Suprapubic skin (tissue), 4 donors: Measurements from ENCODE around the gene AVL9. TPM values are rescaled to one million over a fixed set of nuclear protein-coding genes. Genes with fewer than 3 reads are reported as not detected.

Experiments used
- DNase-seq, 2 donors: peaks; one replicate each; pipeline ENCODE4 v3.0.0-alpha.2; 2019; ENCODE audit warnings: low spot score in 2 of 2
- H3K27ac ChIP-seq: fragments of 200-600 bp; sonication (generic); one replicate; pipeline ENCODE4 v1.5.1; 2019
- H3K27me3 ChIP-seq: fragments of 200-600 bp; sonication (generic); one replicate; pipeline ENCODE4 v1.5.1; 2019
- H3K36me3 ChIP-seq: fragments of 200-600 bp; sonication (generic); one replicate; pipeline ENCODE4 v1.5.1; 2019
- H3K4me1 ChIP-seq: fragments of 200-600 bp; sonication (generic); one replicate; pipeline ENCODE4 v1.5.1; 2019
- H3K4me3 ChIP-seq: fragments of 200-600 bp; sonication (generic); one replicate; pipeline ENCODE4 v1.5.1; 2019; ENCODE audit warnings: mild to moderate bottlenecking
- H3K9me3 ChIP-seq: fragments of 200-600 bp; sonication (generic); one replicate; pipeline ENCODE4 v1.5.1; 2019
- EP300 ChIP-seq: sonication (generic); formaldehyde crosslinking; IDR thresholded peaks from one replicate; pipeline ENCODE4 v1.6.1; 2017; ENCODE audit warnings: antibody characterized with exemption
- POLR2A ChIP-seq, 2 donors: fragments of 450-650 bp; IDR thresholded peaks; one replicate each; pipeline ENCODE4 v1.6.1; 2017; ENCODE audit warnings: antibody characterized with exemption in 2 of 2, mild to moderate bottlenecking in 2 of 2, moderate library complexity in 2 of 2
- POLR2AphosphoS5 ChIP-seq, 3 donors: sonication (generic); formaldehyde crosslinking; IDR thresholded peaks; one replicate each; pipeline ENCODE4 v1.6.1; 2017; ENCODE audit warnings: antibody characterized with exemption in 3 of 3
- WGBS: methylation state at CpG from one replicate; pipeline ENCODE4 v1.1.5; 2018; 5-methylcytosine and 5-hydroxymethylcytosine counted together
- total RNA-seq, 4 donors: library from RNA; depleted of rRNA; stranded (reverse); fragments of >200 nt; gene quantifications; one replicate each; pipeline ENCODE4 v1.1.0, GENCODE V29; 2016
- TF ChIP-seq, protein P1 (sequence below), 2 donors: fragments of 200-600 bp in 1 of 2; fragments of 450-650 bp in 1 of 2; sonication (generic) in 1 of 2; IDR thresholded peaks; one replicate each; pipeline ENCODE4 v1.5.1; 2016 to 2019; ENCODE audit warnings: antibody characterized with exemption in 2 of 2, mild to moderate bottlenecking in 1 of 2, moderate library complexity in 1 of 2

Gene AVL9
- total RNA-seq, 4 donors from 2014 or later: 22.5 to 42.2 (median 24.8) TPM

DNA sequence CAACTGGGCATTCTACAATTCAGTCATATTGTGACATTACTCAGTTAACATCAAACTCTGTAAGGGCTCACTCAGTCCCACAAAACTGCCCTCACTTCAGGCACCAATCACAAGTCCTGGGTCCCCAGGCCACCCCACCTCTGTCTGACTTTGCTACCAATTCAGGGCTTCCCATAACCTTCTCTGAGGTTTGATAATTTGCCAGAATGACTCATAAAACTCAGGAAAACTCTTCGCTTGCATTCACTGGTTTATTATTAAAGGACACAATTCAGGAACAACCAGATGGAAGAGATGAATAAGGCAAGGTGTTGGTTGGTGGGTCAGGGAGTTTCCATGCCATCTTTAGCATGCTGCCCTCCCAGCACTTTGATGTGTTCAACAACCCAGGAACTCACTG lies 41.3 kb downstream of the AVL9 start:
- Histone ChIP-seq H3K4me1 (peaks cover 12% of the 10 kb centered on the region), H3K36me3 (peaks cover 6% of the 10 kb centered on the region), H3K9me3 (no peaks in the 10 kb centered on the region), H3K4me3 (no peak overlapping the region), H3K27me3 (no peaks in the 10 kb centered on the region), H3K27ac (no peak overlapping the region)
- no peak for DNase-seq
- 0% methylated on average over 1 of the region's 1 CpG for WGBS
- TF ChIP-seq EP300 (no peak), POLR2A (IDR thresholded peaks at IDR 0.05) (no peak), POLR2AphosphoS5 (IDR thresholded peaks at IDR 0.05) (no peak)
- TF ChIP-seq, protein P1, sequence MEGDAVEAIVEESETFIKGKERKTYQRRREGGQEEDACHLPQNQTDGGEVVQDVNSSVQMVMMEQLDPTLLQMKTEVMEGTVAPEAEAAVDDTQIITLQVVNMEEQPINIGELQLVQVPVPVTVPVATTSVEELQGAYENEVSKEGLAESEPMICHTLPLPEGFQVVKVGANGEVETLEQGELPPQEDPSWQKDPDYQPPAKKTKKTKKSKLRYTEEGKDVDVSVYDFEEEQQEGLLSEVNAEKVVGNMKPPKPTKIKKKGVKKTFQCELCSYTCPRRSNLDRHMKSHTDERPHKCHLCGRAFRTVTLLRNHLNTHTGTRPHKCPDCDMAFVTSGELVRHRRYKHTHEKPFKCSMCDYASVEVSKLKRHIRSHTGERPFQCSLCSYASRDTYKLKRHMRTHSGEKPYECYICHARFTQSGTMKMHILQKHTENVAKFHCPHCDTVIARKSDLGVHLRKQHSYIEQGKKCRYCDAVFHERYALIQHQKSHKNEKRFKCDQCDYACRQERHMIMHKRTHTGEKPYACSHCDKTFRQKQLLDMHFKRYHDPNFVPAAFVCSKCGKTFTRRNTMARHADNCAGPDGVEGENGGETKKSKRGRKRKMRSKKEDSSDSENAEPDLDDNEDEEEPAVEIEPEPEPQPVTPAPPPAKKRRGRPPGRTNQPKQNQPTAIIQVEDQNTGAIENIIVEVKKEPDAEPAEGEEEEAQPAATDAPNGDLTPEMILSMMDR (IDR thresholded peaks at IDR 0.05): no peak

DNA sequence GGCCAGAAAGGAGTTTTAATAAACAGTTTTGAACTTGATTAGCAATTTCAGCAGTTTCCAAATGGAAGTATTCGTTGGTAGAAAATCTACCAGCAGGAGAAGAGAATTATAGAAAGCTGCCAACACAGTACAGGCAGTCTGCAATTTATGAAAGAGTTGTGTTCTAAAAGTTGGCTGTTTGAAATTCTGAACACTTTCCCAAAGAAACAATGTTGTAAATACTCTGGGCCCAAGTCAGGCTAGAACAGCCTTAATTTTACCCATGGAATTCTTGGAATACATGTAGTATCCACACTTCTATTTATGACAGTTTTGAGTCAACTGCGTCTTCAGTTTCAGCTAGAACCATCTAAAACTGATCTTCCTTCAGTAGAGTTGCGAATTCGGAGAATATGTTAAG lies 42.5 kb downstream of the AVL9 start:
- H3K27ac ChIP-seq: no peak overlapping the region
- H3K4me3 ChIP-seq: no peak overlapping the region
- 56% methylated on average over 4 of the region's 4 CpGs for WGBS
- DNase-seq: no peak
- no peaks in the 10 kb centered on the region for H3K9me3 ChIP-seq
- TF ChIP-seq POLR2A (IDR thresholded peaks at IDR 0.05) (no peak), POLR2AphosphoS5 (IDR thresholded peaks at IDR 0.05) (no peak), EP300 (no peak)
- TF ChIP-seq, protein P1 (IDR thresholded peaks at IDR 0.05): no peak
- no peaks in the 10 kb centered on the region for H3K27me3 ChIP-seq
- H3K36me3 ChIP-seq: no peaks in the 10 kb centered on the region
- H3K4me1 ChIP-seq: peaks cover 12% of the 10 kb centered on the region

DNA sequence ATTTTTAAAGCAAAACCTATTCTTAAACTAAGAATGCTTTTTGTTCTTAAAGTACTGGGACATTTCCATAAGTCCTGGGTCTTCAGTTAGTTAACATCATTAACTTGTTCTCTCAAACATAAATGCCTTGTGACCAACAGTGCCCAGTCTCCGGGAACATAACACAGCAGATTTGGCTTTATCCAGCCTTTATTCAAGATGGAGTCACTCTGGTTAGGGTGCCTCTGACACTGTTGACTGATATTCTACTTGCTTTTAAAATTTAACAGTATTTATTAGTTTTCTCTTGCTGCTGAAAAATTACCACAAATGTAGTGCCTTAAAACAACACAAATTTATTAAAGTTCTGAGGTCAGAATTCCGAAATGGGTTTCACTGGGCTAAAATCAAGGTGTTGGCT lies 44.1 kb downstream of the AVL9 start:
- H3K4me1 ChIP-seq: peaks cover 5% of the 10 kb centered on the region

DNA sequence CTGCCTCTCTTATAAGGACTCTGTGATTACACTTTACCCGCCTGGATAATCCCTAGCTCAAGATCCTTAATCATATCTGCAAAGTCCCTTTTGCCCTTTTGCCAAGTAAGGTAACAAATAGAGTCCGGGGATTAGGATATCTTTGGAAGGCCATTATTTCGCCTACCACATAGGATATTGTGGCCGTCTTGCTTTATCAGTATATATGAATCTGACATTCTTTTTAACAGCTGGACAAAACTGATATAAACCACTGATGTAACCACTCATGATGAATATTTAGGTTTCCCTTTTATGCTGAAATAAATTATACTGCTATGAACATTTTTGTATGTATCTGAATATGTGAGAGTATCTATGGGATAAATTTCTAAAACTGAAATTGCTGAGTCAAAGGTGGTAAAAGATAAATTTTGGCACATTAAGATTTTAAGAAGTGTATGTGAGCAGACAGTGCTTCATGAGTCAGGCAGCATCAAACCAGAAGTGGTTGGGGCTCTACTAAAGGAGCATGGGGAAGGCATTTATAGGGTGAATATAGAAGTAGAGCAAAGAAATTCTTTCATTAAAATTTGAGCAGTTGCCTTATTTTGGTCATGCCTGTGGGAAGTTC lies 44.7 kb downstream of the AVL9 start:
- TF ChIP-seq, protein P1 (IDR thresholded peaks at IDR 0.05): no peak
- TF ChIP-seq POLR2AphosphoS5 (IDR thresholded peaks at IDR 0.05) (no peak), POLR2A (IDR thresholded peaks at IDR 0.05) (no peak), EP300 (no peak)
- H3K27ac ChIP-seq: no peak overlapping the region
- no peak for DNase-seq
- no peak overlapping the region for H3K4me3 ChIP-seq
- 80% methylated on average over 4 of the region's 4 CpGs for WGBS
- no peaks in the 10 kb centered on the region for H3K9me3 ChIP-seq
- H3K27me3 ChIP-seq: no peaks in the 10 kb centered on the region
- peaks cover 5% of the 10 kb centered on the region for H3K4me1 ChIP-seq
- H3K36me3 ChIP-seq: peaks cover 7% of the 10 kb centered on the region

More for the DNA sequence above, 44.1 kb downstream of the AVL9 start:
- 88% methylated on average over 2 of the region's 2 CpGs for WGBS
- DNase-seq: no peak
- TF ChIP-seq EP300 (no peak), POLR2A (IDR thresholded peaks at IDR 0.05) (no peak), POLR2AphosphoS5 (IDR thresholded peaks at IDR 0.05) (no peak)
- Histone ChIP-seq H3K4me3 (no peak overlapping the region), H3K27ac (no peak overlapping the region), H3K27me3 (no peaks in the 10 kb centered on the region), H3K9me3 (no peaks in the 10 kb centered on the region), H3K36me3 (peaks cover 7% of the 10 kb centered on the region)

DNA sequence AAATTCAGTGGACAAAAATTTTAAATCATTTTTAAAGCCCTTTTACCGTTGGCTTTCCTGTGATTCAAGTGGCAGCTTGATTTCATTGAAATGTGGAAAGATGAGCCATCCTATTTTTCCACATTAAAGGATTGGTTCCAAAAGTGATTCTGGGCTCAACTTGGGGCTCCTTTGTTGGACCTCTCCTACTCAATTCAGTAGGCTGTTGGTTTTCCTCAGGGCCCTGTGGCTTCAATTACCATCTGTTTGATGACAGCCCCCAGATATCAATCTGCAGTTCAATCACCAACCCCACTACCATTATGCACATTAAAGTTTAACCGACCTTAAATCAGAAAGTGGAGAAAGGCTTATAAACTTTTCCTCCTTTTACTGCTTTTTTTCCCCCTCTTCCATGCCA lies 47.3 kb downstream of the AVL9 start:
- TF ChIP-seq, protein P1 (IDR thresholded peaks at IDR 0.05): no peak
- no peak for TF ChIP-seq POLR2A (IDR thresholded peaks at IDR 0.05)
- no peak for TF ChIP-seq POLR2AphosphoS5 (IDR thresholded peaks at IDR 0.05)
- no peak for TF ChIP-seq EP300
- Histone ChIP-seq H3K27ac (no peak overlapping the region), H3K27me3 (no peaks in the 10 kb centered on the region), H3K36me3 (peaks cover 19% of the 10 kb centered on the region), H3K9me3 (no peaks in the 10 kb centered on the region), H3K4me3 (no peak overlapping the region), H3K4me1 (no peaks in the 10 kb centered on the region)
- 80% methylated on average over 2 of the region's 2 CpGs for WGBS
- no peak for DNase-seq

DNA sequence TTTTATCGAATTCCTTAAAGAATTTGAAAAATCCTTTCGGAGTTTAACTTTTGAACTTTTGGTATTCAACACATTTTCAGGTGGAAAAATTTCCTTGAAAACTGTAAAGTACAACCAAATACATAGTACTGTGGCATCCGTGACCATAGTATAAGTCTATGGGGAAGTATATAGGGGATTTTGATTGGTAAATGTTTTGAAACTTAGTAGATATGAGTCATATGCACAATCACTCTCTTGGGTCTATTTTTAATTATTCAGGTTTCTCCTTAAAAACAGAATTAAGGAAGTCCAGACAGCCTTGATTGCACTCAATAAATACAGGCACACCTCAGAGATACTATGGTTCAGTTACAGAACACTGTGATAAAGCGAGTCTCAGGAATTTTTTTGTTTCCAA lies 64.2 kb downstream of the AVL9 start:
- WGBS: 98% methylated on average over 4 of the region's 4 CpGs
- Histone ChIP-seq H3K4me3 (no peak overlapping the region), H3K9me3 (no peaks in the 10 kb centered on the region), H3K27me3 (no peaks in the 10 kb centered on the region), H3K36me3 (peaks cover 69% of the 10 kb centered on the region), H3K4me1 (no peaks in the 10 kb centered on the region), H3K27ac (no peak overlapping the region)
- no peak for DNase-seq
- TF ChIP-seq, protein P1 (IDR thresholded peaks at IDR 0.05): no peak
- no peak for TF ChIP-seq POLR2A (IDR thresholded peaks at IDR 0.05)
- TF ChIP-seq EP300: no peak
- TF ChIP-seq POLR2AphosphoS5 (IDR thresholded peaks at IDR 0.05): no peak
